Keratinocyte (primary cell): ENCODE results near the gene ZCCHC13. TPM values are rescaled to one million over a fixed set of nuclear protein-coding genes. Genes with fewer than 3 reads are reported as not detected.
"Not testable (repeated sequence)": the region's sequence is repeated elsewhere in the genome, so short reads cannot be mapped to it uniquely, and the experiment has no call there.

Experiments used
- DNase-seq: peaks from one replicate; pipeline ENCODE4 v3.0.0-alpha.2; 2011; ENCODE audit warnings: low read depth, missing footprints, low spot score
- FAIRE-seq: peaks from 2 replicates; lab custom pipeline; 2011; peaks lifted over from hg19 to GRCh38; lab: Jason Lieb, UNC
- H2AFZ ChIP-seq: 2 replicates; pipeline ENCODE4 v1.6.0; 2012; ENCODE audit warnings: low read length, control low read depth, inconsistent platforms; ENCODE audit not compliant: control insufficient read depth
- H3K27ac ChIP-seq: 2 replicates; pipeline ENCODE4 v1.5.1; 2011; ENCODE audit warnings: low read length; ENCODE audit not compliant: control insufficient read depth, insufficient read depth
- H3K27me3 ChIP-seq: 3 replicates; pipeline ENCODE4 v1.6.0; 2011; ENCODE audit warnings: low read length; ENCODE audit not compliant: control insufficient read depth, insufficient read depth; ENCODE audit errors: extremely low read depth
- H3K36me3 ChIP-seq, 2 experiments: 2 replicates in 1 of 2; 3 replicates in 1 of 2; pipeline ENCODE4 v1.5.1; 2011; ENCODE audit warnings: low read length in 2 of 2, mild to moderate bottlenecking in 1 of 2; ENCODE audit not compliant: control insufficient read depth in 2 of 2, insufficient read depth in 2 of 2; ENCODE audit errors: extremely low read depth in 1 of 2
- H3K4me1 ChIP-seq: 3 replicates; pipeline ENCODE4 v1.5.1; 2011; ENCODE audit warnings: low read length; ENCODE audit not compliant: control insufficient read depth, insufficient read depth; ENCODE audit errors: extremely low read depth
- H3K4me2 ChIP-seq: 3 replicates; pipeline ENCODE4 v1.6.0; 2011; ENCODE audit warnings: low read depth, low read length; ENCODE audit not compliant: control insufficient read depth, insufficient read depth; ENCODE audit errors: extremely low read depth
- H3K4me3 ChIP-seq, 3 experiments: fragments of 200-600 bp in 1 of 3; sonication (generic) in 1 of 3; 2 replicates in 2 of 3; 3 replicates in 1 of 3; pipeline ENCODE4 v1.5.1; 2011 to 2016; ENCODE audit warnings: low read length in 3 of 3, mild to moderate bottlenecking in 3 of 3, control low read depth in 2 of 3, inconsistent platforms in 1 of 3, low read depth in 1 of 3, mixed read lengths in 1 of 3, mixed run types in 1 of 3, moderate library complexity in 1 of 3; ENCODE audit not compliant: control insufficient read depth in 2 of 3, insufficient read depth in 2 of 3; ENCODE audit errors: extremely low read depth in 1 of 3
- H3K79me2 ChIP-seq: 2 replicates; pipeline ENCODE4 v1.6.0; 2012; ENCODE audit warnings: low read length; ENCODE audit not compliant: control insufficient read depth, insufficient read depth
- H3K9ac ChIP-seq: 3 replicates; pipeline ENCODE4 v1.6.0; 2011; ENCODE audit warnings: low read length; ENCODE audit not compliant: control insufficient read depth, insufficient read depth; ENCODE audit errors: extremely low read depth
- H3K9me1 ChIP-seq: 3 replicates; pipeline ENCODE4 v1.6.0; 2011; ENCODE audit warnings: low read length; ENCODE audit not compliant: control insufficient read depth, insufficient read depth; ENCODE audit errors: extremely low read depth
- H3K9me3 ChIP-seq: 2 replicates; pipeline ENCODE4 v1.5.1; 2012; ENCODE audit warnings: low read depth, low read length; ENCODE audit not compliant: control insufficient read depth
- H4K20me1 ChIP-seq: 3 replicates; pipeline ENCODE4 v1.6.0; 2011; ENCODE audit warnings: low read length; ENCODE audit not compliant: control insufficient read depth, insufficient read depth; ENCODE audit errors: extremely low read depth
- CTCF ChIP-seq, 3 experiments: IDR thresholded peaks in 1 of 3; conservative IDR thresholded peaks in 1 of 3; optimal IDR thresholded peaks in 1 of 3; 2 replicates in 2 of 3; 3 replicates in 1 of 3; pipeline versions ENCODE3 to v1.5.1; 2011; ENCODE audit warnings: low read length in 3 of 3, mild to moderate bottlenecking in 3 of 3, moderate library complexity in 2 of 3, control low read depth in 1 of 3, inconsistent platforms in 1 of 3; ENCODE audit not compliant: insufficient read depth in 2 of 3; ENCODE audit errors: extremely low read depth in 1 of 3
- EZH2 ChIP-seq: IDR thresholded peaks from one replicate; pipeline ENCODE4 v1.6.1; 2012; ENCODE audit warnings: inconsistent platforms, mild to moderate bottlenecking, low read length, moderate library complexity
- dilution Hi-C: fragments of 300-500 bp; cut with MboI; formaldehyde crosslinking; loops from one replicate; pipeline ENCODE4 v1.7.0; 2020; ENCODE audit warnings: low sequenced_read_pairs; ENCODE audit not compliant: extremely low pct_ligation_motif_present
- polyA plus RNA-seq, 5 experiments: library from polyadenylated mRNA; depleted of rRNA in 3 of 5; stranded (reverse) in 3 of 5; stranded (forward) in 1 of 5; unstranded in 1 of 5; fragments of >200 nt; gene quantifications; 1 replicate in 1 of 5; 2 replicates in 3 of 5; 3 replicates in 1 of 5; pipeline versions ENCODE4 v1.2.1 to v1.2.3, GENCODE V29; 2011 to 2012; ENCODE audit warnings: missing spikeins in 2 of 5, low read depth in 1 of 5, low replicate concordance in 1 of 5

The ZCCHC13 gene
- polyA plus RNA-seq, 1 donor (not counting 4 experiments of a cell fraction or from before 2014, with no cell fraction given), result not detected

- no peak for FAIRE-seq
- Histone ChIP-seq H3K27me3 (no peaks in the 10 kb centered on the region), H4K20me1 (no peaks in the 10 kb centered on the region), H3K36me3 (no peaks in the 10 kb centered on the region), H3K9me3 (no peaks in the 10 kb centered on the region), H3K4me3 (no peak overlapping the region), H3K79me2 (no peaks in the 10 kb centered on the region), H3K9ac (no peak overlapping the region), H2AFZ (no peak overlapping the region), H3K27ac (no peak overlapping the region), H3K9me1 (no peaks in the 10 kb centered on the region), H3K4me1 (no peaks in the 10 kb centered on the region), H3K4me2 (no peak overlapping the region)
- dilution Hi-C loops, result no loop called here
- no peak for TF ChIP-seq CTCF (optimal IDR thresholded peaks at IDR 0.05 in 1 of 3, IDR thresholded peaks at IDR 0.05 in 1 of 3, conservative IDR thresholded peaks at IDR 0.05 in 1 of 3; ENCODE audit: extremely low read depth in 1 of 3, insufficient read depth in 2 of 3, low read length in 3 of 3)
- TF ChIP-seq EZH2, result no peak
- DNase-seq, result no peak
These were observed 3.1 kb upstream of the ZCCHC13 start for GRCh38 chrX:74300869-74301268.

- no peaks in the 10 kb centered on the region for H3K9me1 ChIP-seq
These were observed 14.7 kb downstream of the ZCCHC13 start for GRCh38 chrX:74318672-74319071.

GRCh38 chrX:74319321-74319720 is 15.3 kb downstream of the ZCCHC13 start:
- FAIRE-seq, H3K9me3 ChIP-seq, H3K9me1 ChIP-seq, H3K27me3 ChIP-seq, H3K27ac ChIP-seq, dilution Hi-C loops, H3K4me1 ChIP-seq, H3K36me3 ChIP-seq, H3K79me2 ChIP-seq, H3K4me2 ChIP-seq, H3K9ac ChIP-seq, H3K4me3 ChIP-seq, H4K20me1 ChIP-seq, DNase-seq, H2AFZ ChIP-seq: not testable (repeated sequence)

More at GRCh38 chrX:74318672-74319071, 14.7 kb downstream of the ZCCHC13 start:
- Histone ChIP-seq H3K9ac (no peak overlapping the region), H4K20me1 (no peaks in the 10 kb centered on the region), H3K79me2 (no peaks in the 10 kb centered on the region), H3K4me2 (no peak overlapping the region), H3K9me3 (no peaks in the 10 kb centered on the region), H2AFZ (no peak overlapping the region), H3K27ac (no peak overlapping the region), H3K4me3 (no peak overlapping the region), H3K4me1 (no peaks in the 10 kb centered on the region), H3K27me3 (peaks cover 8% of the 10 kb centered on the region), H3K36me3 (no peaks in the 10 kb centered on the region)
- DNase-seq, result no peak
- TF ChIP-seq CTCF (optimal IDR thresholded peaks at IDR 0.05 in 1 of 3, IDR thresholded peaks at IDR 0.05 in 1 of 3, conservative IDR thresholded peaks at IDR 0.05 in 1 of 3; ENCODE audit: extremely low read depth in 1 of 3, insufficient read depth in 2 of 3, low read length in 3 of 3), result no peak
- TF ChIP-seq EZH2, result no peak
- dilution Hi-C loops, result no loop called here
- no peak for FAIRE-seq
